Gastroesophageal sphincter (tissue), 3 donors: ENCODE data around the gene AGXT2.

Source experiments
- CTCF ChIP-seq, 4 experiments: fragments of 200-600 bp in 2 of 4; fragments of 450-650 bp in 2 of 4; sonication (generic) in 1 of 4; IDR thresholded peaks; one replicate each; pipeline ENCODE4 v1.5.1; 2017 to 2019; ENCODE audit warnings: antibody characterized with exemption in 4 of 4, mild to moderate bottlenecking in 2 of 4, moderate library complexity in 2 of 4
- EP300 ChIP-seq: sonication (generic); formaldehyde crosslinking; IDR thresholded peaks from one replicate; pipeline ENCODE4 v1.6.1; 2017; ENCODE audit warnings: antibody characterized with exemption, mild to moderate bottlenecking
- POLR2A ChIP-seq, 2 donors: fragments of 450-650 bp; IDR thresholded peaks; one replicate each; pipeline ENCODE4 v1.6.1; 2017; ENCODE audit warnings: antibody characterized with exemption in 2 of 2, mild to moderate bottlenecking in 2 of 2, moderate library complexity in 1 of 2

- no peak for TF ChIP-seq POLR2A (IDR thresholded peaks at IDR 0.05)
- no peak for TF ChIP-seq CTCF (IDR thresholded peaks at IDR 0.05)
- TF ChIP-seq EP300 = no peak
Observed at GRCh38 chr5:35029333-35029732, 18.4 kb downstream of the AGXT2 start.
